DMS114 treated with DMSO at 0.1 percent for 48 hours (cell line): ENCODE measurements around the gene TBC1D25.

Source experiments
- DNase-seq: peaks from one replicate; lab custom pipeline; 2025; ENCODE audit not compliant: unreplicated experiment; lab: John Stamatoyannopoulos, UW

The TBC1D25 gene

GRCh38 chrX:48559636-48560035 lies 20.1 kb downstream of the TBC1D25 start:
- no peak for DNase-seq

GRCh38 chrX:48560056-48560455 lies 20.5 kb downstream of the TBC1D25 start:
- no peak for DNase-seq

- DNase-seq: no peak
These were observed 21.2 kb downstream of the TBC1D25 start for GRCh38 chrX:48560681-48561080.

- DNase-seq: no peak
These were observed 30.4 kb downstream of the TBC1D25 start for GRCh38 chrX:48569958-48570357.

- no peak for DNase-seq
These were observed 34.3 kb downstream of the TBC1D25 start for GRCh38 chrX:48573690-48574269.

GRCh38 chrX:48574270-48575266 lies 35.1 kb downstream of the TBC1D25 start, which contains the start of gene RBM3:
Gene RBM3, plus strand, starts transcription at chrX:48574484. Its CDS starts 697 bp downstream, at chrX:48575181.
- peak; percentile 80 for DNase-seq

- no peak for DNase-seq
These were observed 36.1 kb downstream of the TBC1D25 start for GRCh38 chrX:48575642-48576041.

GRCh38 chrX:48576108-48576507 lies 36.6 kb downstream of the TBC1D25 start:
- DNase-seq: no peak

GRCh38 chrX:48578661-48579128 lies 39.2 kb downstream of the TBC1D25 start:
- DNase-seq: no peak

- DNase-seq: no peak
These were observed 39.7 kb downstream of the TBC1D25 start for GRCh38 chrX:48579259-48579658.

GRCh38 chrX:48580662-48581061 lies 41.1 kb downstream of the TBC1D25 start:
- DNase-seq: no peak

- no peak for DNase-seq
These were observed 45.2 kb downstream of the TBC1D25 start for GRCh38 chrX:48584698-48585097.

GRCh38 chrX:48589482-48590162 lies 50.1 kb downstream of the TBC1D25 start:
- no peak for DNase-seq

GRCh38 chrX:48590203-48591103 lies 50.9 kb downstream of the TBC1D25 start:
- DNase-seq: no peak

- DNase-seq: no peak
These were observed 51.8 kb downstream of the TBC1D25 start for GRCh38 chrX:48591255-48591791.

- DNase-seq: no peak
These were observed 53.5 kb downstream of the TBC1D25 start for GRCh38 chrX:48592971-48593370.

- DNase-seq: no peak
These were observed 56.4 kb downstream of the TBC1D25 start for GRCh38 chrX:48595929-48596328.

GRCh38 chrX:48597353-48598264 lies 58.1 kb downstream of the TBC1D25 start, which contains the start of gene WDR13:
Gene WDR13, plus strand, starts transcription at chrX:48597492. Its CDS starts 505 bp downstream, at chrX:48597997.
- peak; percentile 85 for DNase-seq

- DNase-seq: no peak
These were observed 59.1 kb downstream of the TBC1D25 start for GRCh38 chrX:48598614-48599013.
